ENCODE data around the gene TBRG4.
A peak's percentile ranks its signal among the peaks of the same experiment; 100 is the strongest.

TBRG4 gene

DNA sequence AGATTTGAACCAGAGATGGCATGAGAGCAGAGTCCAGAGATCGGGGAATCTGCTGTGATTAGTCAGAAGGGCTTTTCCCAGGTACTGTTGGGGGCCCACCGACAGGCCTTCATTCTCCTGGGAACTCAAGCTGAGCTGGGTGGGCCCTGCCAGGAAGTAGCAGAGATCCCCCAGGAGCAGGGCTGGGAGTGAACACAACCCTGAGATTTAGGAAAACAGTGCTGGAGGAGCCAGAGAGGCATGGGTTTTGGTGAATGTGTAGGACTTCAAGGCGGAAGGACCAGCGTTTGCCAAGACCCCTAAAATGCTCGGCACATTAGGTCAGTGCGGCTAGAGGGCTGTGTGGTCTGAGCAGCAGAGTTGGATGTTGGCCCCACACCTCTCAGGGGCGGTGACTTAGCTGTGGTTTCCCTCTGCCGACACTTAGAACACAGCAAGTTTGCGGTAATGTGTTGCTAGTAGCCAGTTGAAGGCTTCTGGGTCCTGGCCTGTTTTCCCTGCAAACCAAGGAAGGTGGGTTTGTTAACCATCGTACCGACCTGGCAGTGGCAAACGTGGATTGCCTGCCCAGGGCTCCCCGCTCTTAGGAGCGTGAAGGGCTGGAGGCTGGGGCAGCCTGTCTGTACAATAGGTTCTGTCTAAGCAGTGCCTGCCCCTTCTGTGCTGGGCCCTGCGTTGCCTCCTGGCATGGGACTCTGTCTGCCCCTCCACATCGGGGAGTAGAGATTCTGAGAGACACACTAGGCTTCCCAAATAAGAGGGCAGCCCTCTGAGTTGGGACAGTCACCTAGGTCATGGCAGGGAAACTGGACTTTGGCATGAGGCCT is 36.8 kb downstream of the TBRG4 start:
- peak; percentile 51 for DNase-seq (ENCODE audit: low read depth, low spot score)

DNA sequence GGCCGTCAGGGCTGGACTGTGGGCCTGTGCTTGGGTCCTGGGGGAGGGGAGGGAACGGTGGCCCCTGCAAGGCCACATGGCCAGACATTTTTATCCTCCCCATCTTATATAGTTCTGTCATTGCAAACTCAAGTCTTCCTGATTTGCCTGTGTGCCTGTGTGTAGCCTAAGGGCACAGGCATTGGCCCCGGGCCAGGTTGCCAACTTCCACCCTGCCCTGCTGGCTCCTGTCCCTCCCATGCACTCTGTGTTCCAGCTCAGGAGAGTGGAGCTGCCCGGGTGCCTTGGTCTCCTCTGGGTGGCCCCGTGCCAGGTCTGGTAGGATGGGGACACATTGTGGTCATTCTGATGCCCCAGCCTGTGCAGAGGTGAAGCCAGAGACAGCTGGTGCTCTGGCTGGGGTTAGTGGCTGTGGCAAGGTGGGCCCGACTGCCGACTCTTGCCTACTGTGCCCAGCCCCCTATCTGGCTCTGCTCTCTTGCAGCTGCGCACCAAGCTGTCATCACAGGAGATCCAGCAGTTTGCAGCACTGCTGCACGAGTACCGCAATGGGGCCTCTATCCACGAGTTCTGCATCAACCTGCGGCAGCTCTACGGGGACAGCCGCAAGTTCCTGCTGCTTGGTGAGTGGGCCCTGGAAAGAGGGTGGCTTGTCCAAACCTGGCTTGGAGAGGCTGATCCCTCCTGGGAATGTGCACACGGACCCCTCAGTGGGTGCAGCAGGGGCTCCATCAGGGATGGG is 37.5 kb downstream of the TBRG4 start:
- no peak for DNase-seq (ENCODE audit: low read depth, low spot score)

DNA sequence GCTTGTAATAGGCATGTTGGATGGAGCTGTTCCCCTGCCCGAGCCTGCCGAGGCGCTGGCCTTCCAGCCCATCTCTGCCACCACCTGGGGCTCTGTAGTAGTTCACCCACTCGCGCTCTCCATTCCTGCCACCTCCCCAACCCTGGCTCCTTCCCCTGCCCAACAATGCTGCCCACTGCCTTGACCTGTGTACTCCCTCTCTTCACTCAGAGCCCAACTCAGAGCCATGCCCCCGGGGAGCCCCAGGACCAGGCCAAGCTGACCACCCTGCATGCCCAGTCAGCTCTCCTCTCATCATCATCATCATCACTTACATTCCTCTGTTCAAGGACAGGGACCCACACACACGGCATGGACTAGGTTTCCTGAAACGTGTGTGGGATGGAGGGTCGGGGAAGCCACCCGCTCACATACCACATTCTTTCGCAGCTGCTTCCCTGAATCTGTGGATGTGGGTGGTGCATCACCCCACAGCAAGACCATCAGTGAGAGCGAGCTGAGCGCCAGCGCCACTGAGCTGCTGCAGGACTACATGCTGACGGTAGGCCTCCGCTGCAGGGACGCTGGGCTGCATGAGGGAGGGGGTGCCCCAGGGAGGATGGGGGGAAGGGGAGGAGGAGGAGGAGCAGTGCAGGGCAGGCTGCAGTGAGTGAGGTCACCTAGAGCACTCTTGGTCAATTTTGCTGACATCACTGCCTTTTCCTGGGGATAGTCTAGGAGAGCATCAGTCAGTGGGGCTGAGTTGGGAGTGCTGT is 38.3 kb downstream of the TBRG4 start:
- no peak for DNase-seq (ENCODE audit: low read depth, low spot score)

DNA sequence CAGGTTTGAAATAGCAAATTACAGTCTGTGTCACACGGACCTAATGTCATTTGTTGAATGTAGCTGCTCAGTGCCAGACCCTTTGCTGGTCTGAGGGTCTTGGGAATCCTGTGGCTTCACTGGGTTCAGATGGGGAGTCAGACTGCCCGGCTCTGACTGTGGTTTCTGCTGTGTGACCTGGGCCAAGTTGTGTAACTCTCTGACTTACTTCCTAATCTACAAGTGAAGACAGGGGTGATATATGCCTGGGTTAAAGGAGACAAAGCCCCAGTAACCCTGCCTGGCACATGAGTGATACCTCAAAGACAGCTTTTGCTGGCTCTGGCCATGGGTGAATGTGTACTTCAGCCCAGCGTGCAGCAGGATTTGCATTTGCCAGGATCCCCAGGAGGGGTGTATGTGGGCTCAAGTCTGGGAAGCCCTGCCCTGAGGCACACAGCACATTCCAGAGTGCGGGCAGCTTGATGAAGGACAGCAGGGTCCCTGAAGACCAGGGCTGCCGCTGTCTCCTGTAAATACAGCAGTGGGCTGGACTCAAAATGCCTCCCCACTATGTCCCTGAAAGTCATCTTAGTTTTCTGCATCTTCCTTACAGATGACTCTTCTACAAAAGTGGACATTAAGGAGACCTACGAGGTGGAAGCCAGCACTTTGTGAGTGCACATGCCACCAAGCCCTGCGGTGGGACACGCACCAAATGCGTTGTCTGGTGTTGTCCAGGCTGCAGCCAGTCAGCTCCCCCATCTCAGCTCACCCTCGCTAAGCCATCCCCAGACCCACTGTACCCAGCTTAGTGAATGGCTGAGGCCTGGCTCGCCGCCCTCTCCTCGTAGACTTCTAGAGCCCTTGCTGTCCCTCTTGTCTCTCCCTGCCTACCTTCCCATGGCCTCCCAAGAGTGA is 39.1 kb downstream of the TBRG4 start:
- DNase-seq (ENCODE audit: low read depth, low spot score), result no peak

DNA sequence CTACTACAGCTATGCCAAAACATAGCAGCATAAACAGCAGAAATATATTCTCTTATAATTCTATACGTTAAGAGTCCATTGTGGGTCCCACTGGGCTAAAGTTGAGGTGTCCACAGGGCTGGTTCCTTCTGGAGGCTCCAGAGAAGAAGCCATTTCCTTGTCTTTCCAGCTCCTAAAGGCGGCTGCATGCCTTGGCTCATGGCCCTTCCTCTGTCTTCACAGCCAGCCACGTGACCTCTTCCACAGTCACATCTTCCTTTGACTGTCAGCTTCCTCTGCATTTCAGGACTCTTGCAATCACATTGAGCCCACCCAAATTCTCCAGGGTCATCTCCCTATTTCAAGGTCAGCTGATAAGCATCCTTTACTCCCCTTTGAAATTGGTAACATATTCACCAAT is 40.0 kb downstream of the TBRG4 start:
- no peak for DNase-seq (ENCODE audit: low read depth, low spot score)

DNA sequence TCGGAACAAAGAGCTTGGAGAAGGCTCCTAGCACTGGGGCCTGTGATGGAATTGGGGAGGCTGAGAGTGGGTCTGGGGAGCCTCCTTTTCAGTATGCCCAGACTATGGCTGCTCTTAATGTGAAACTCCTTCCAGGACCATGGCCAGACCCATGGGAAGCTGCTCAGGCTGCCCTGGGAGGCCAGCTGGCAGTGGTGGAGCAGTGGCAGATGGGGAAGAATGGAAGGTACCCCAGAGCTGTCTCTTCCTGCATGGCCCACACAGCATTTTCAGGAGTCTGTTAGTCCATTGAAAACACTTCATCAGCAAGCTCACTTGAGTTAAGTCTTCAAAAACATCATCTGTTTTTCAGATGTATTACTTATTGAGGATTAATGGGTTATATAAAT is 41.2 kb downstream of the TBRG4 start:
- no peak for DNase-seq (ENCODE audit: low read depth, low spot score)

DNA sequence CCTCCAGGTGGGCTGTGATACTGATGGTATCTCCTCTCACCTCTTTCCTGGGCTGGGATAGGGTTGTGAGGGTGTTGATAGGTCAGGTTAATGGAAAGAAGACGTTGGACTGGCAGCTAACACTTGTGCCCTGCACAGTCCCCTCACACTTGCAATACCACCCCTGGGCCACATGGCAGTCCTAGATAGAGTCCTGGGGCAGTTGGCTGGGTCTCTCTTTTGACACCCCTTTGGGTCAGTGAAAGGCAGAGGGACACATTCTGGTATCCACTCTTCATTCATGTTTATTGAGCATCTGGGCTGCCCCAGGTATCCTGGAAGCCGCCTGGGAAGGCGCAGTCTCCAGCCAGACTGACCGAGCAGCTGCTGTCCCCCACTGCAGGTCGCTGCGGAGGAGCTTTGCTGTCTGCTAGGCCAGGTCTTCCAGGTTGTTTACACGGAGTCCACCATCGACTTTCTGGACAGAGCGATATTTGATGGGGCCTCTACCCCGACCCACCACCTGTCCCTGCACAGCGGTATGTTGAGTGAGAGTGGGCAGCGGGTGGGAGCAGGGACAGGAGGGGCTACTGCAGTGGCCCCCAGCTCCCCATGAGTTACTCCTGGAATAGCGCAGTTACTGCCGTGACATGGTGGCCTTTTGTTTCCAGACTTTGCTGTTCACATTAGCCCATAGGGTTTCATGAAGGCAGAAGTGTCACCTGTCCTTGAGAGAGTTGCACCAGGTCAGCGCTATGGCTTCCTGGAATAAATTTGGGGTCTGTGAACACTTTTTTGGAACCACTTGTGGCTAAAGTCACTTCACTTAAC is 41.8 kb downstream of the TBRG4 start:
- DNase-seq (ENCODE audit: low read depth, low spot score), result no peak

DNA sequence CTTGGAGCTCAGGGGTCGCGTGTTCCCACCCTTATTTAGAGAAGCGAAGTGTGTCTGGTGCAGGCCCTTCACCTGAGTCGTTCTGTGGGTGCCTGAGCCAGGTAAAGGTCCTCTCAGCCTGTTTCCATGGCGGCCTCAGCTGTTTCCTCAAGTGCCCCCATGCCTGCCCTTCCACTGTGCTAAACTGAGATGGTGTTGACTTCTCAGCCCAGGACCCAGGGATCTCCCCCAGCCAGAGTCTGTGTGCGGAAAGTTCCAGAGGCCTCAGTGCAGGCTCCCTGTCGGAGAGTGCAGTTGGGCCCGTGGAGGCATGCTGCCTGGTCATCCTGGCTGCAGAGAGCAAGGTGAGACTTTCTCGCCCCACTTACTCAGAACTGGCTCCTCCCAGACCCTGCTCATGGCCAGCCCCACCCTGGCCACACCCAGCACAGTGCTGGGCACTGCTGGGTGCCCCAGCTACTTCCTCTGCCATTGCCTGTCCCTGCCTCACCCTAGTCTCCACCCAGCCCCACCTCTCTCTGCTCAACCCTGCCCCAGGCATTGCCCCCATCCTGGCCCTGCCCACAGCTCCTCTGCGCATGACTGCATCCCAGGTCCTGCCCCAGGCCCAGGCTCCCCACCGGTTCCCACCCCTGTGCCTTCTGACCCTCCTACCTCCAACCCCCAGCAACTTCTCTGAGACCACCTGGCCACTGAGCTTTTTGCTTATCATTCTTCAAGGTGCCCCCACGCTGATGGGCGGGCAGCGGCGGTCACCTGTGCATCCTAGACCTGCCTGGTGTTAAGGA is 43.1 kb downstream of the TBRG4 start:
- no peak for DNase-seq (ENCODE audit: low read depth, low spot score)

DNA sequence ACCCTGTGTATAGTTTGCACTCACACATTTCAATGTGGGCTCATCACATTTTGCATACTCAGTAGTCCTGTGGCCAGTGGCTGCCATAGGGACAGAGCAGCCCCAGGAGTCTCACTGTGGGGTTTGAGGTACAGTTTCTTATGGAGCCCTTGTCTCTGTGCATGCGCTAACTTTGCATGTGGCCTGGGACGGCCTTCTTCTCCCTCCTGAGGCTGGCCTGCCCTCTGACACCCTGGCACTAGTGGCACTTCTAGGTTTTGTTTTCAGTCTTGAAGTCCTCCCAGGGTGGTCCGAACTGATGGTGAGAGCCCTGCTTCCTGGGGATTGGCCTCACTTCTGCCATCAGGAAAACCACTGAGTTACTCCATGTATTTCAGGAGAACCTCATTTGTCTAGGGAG is 43.9 kb downstream of the TBRG4 start:
- no peak for DNase-seq (ENCODE audit: low read depth, low spot score)

DNA sequence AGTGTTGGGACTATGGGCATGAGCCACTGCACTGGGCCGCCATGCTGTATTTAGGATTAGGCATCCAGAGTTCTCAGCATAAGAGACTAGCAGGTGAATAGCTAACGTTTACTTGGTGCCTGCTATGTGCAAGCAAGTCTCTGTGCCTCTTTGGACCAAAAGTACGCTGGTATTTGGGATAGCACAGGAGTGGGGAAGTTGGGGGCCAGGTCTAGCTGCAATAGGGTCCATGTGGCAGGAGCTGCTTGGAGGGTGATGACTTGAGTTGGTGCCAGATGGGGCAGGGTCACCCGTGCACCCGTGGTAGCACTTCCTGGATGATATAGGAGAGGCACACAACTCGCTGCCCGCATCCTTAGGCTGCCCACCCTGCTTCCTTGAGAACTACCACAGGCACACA is 45.1 kb downstream of the TBRG4 start:
- DNase-seq (ENCODE audit: low read depth, low spot score), result no peak

DNA sequence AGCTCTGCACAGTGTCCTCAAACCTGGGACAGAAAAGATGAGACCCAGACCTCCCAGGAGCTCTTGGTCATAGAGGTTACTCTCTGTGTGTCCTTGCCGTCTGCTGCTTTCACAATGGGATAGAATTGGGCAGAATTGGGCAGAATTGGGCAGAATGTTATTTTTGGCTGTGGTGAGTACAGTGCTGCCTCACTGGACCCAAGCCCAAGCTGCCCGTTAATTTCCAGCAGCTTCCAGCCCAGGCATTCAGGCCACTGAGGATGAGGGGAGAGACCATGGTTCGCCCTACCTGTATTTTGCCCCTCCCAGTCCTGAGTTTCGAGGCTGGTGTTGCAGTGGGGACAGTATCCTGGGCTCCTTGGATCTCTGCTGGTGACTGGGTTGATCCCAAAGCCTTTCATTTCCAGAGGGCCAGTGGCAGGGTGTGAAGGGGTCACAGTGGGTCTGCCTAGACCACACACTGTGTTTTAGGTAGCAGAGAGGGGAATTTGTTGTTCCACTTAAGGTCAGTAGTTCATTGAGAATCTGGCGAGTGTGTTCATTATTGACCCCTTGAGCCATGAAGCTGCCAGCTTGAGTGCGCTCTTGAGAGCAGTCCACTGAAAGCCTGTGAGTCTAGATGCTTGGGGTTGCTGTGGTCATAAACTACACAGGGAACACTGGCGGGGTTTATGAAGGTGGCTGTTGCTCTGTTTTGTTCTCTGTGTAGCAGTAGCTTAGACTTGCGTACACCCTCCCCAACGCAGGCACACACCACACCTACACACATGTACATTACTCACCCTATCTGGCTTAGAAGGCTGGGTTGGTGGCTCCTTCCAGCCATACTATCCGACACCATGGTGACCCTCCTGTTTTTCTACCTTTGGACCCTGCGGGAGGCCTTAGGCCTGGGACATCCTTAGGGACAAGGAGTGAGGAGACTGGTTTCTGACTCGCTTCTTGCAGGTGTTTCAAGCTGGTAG is 46.2 kb downstream of the TBRG4 start:
- DNase-seq (ENCODE audit: low read depth, low spot score), result no peak

DNA sequence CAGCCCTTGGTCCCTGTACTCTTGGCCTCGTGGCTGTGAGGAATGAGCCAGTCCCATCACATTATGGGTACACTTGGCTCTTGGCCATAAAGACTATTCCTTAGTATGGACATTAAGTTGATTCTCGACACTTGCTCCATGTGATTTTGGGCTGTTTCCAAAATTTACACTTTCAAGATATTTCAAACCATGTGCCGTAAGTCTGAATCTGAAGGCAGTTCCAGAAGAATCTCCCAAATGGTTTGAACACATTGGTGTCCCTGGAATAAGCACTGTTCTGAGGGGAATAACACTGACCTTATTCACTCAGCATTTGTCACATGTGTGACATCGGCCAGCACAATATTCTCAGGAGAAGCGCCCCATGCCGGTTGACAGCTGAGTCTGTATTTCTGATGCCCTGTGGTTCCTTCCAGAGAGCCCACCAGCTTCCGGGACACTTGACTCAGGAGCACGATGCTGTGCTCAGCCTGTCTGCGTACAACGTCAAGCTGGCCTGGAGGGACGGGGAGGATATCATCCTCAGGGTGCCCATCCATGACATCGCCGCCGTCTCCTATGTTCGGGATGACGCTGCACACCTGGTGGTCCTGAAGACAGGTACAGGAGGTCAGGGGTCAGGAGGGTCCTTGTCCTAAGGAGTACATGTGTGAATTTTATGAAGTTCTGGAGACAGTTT is 47.3 kb downstream of the TBRG4 start:
- no peak for DNase-seq (ENCODE audit: low read depth, low spot score)

DNA sequence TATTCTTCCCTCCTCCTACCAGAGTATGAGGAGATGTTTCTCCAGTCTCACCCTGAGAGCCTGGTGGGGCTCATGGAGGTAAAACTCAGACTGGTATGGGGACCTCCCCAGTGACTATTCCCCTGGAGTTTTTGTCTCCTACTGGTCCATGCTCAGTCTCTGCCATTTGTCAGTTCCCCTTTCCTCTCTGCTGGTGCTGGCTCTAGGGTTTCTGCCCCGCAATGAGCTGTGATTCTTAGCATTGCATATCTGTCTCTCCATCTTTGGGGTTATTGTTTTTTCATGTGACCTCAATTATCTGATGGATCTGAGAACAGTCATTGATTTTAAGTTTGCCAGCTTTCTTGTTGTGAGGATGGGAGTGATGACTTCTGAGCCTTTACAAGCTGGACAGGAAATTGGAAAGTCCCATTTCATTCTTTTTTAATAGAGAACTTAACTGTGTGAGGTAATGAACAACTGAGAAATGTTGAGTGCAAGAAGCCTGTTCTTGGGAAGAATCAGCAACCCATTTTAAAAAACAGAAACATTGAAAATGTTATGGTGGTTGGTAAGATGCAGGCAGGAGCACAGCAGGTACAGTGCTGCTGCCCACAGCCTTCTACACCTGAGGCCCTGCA is 49.6 kb downstream of the TBRG4 start:
- DNase-seq (ENCODE audit: low read depth, low spot score), result no peak

DNA sequence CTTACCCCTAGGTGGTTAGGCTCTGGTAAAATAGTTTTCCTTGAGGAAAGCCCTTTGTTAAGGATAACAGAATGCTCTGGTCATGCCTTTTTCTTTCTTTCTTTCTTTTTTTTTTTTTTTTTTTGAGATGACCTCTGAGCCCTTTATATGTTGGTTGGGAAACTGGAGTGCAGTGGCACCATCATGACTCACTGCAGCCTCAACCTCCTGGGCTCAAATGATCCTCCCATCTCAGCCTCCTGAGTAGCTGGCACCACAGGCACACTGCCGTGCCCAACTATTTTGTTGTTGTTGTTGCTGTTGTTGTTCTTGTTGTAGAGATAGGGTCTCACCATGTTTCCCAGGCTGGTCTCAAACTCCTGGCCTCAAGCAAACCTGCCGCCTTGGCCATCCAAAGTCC is 50.1 kb downstream of the TBRG4 start:
- DNase-seq (ENCODE audit: low read depth, low spot score), result no peak

DNA sequence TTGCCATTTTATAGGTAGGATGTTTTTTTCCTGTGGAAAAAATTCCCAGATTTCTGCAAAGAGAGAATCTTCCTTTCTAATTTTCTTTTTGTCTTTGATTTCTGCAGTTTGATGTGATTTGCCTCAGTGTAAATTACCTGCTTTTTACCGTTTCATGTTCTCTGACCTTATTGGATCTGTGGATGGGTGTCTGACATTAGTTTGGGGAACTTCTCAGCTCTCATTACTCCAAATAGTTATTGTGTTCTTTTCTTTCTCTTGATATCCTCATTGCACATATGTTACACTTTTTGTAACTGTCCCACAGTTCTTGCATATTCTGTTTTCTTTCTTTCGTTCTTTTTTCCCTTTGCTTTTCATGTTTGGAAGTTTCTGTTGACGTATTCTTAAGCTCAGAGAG is 51.2 kb downstream of the TBRG4 start:
- DNase-seq (ENCODE audit: low read depth, low spot score), result no peak

DNA sequence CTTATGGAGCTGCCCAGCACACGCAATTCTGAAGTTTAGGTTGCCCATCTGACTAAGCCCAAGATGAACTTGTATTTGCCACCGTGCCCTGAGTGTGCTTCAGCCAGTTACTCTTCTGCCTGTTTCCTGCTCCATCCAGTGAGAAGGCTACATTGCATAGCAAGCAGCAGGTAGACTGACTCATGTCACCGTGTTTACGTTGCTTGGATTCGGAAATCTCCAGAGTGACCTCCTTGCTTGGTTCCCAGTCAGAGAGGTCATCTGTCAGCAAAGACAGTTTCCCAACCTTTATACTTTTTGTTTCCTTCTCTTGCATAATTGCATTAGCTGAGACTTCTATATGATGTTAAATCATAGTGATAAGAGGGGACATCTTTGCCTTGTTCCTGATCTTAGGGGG is 53.6 kb downstream of the TBRG4 start:
- no peak for DNase-seq (ENCODE audit: low read depth, low spot score)

DNA sequence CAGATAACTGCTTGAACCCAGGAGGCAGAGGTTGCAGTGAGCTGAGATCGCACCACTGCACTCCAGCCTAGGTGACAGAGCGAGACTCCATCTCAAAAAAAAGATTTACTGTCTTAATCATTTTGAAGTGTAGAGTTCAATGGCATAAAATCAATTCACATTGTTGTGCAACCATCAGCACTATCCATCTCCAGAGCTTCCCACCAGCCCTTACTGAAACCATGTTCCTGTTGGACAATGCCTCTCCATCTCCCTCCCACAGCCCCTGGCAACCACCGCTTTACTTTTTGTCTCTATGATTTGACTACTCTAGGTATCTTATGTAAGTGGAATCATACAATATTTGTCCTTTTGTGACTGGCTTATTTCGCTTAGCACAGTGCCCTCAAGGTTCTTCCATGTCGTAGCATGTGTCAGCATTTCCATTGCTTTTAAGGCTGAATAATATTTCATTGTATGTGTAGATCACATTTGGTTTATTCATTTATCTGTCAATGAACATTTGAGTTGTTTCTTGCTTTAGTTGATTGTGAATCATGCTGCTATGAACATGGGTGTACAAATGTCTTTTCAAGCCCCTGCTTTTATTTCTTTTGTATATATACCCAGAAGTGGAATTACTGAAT is 55.8 kb downstream of the TBRG4 start:
- DNase-seq (ENCODE audit: low read depth, low spot score), result no peak
